Measurements from ENCODE around the gene IL37.

IL37 gene

DNA sequence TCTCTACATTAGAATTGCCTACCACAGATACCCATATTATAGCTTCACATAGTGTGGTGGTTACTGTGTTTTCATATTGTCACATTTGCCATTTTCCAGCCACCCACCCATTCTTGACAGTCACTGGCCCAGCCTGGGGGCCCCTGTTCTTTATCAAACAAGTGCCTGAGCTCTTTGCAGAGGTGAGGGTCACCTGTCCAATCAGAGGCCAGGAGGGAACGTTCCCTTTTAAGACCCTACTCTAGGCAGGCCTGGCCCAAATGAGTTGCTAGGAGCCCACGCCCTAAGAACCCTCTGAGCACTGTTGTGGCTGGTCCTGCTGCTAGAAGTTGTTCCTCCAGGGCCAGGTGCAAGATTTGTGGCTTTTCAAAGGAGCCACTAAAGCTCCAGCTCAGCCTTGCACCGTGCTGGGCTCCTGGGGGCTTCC is 5.2 kb downstream of the IL37 start:
- Histone ChIP-seq H3K9ac (ENCODE audit: low read length) (no peak overlapping the region), H3K14ac (ENCODE audit: low read length) (no peak overlapping the region), H3K79me2 (ENCODE audit: control insufficient read depth, insufficient read depth, low read length, poor library complexity) (no peaks in the 10 kb centered on the region), H3K27me3 (ENCODE audit: insufficient read depth, low read length) (no peaks in the 10 kb centered on the region), H2AFZ (ENCODE audit: insufficient read depth, low read length, poor library complexity) (no peak overlapping the region), H4K12ac (ENCODE audit: low read depth, low read length) (no peak overlapping the region), H3K36me3 (ENCODE audit: control insufficient read depth in 1 of 2, insufficient read depth in 2 of 2, low read length in 2 of 2) (no peaks in the 10 kb centered on the region), H3K27ac (ENCODE audit: low read depth, low read length) (no peak overlapping the region), H3K4me2 (ENCODE audit: low read length) (no peak overlapping the region), H2AK5ac (ENCODE audit: low read length) (no peak overlapping the region), H3K9me3 (ENCODE audit: insufficient read depth, low read depth, low read length) (peaks cover 3% of the 10 kb centered on the region), H2BK120ac (ENCODE audit: insufficient read depth, low read length, poor library complexity) (no peak overlapping the region), H3K79me1 (ENCODE audit: low read length) (no peaks in the 10 kb centered on the region), H4K91ac (ENCODE audit: low read depth, low read length) (no peak overlapping the region), H3K18ac (ENCODE audit: low read length) (no peak overlapping the region), H2BK12ac (ENCODE audit: low read length) (no peak overlapping the region), H3K4ac (ENCODE audit: low read depth, low read length) (no peak overlapping the region), H3K23ac (ENCODE audit: low read length) (no peak overlapping the region), H3K4me1 (ENCODE audit: control insufficient read depth in 1 of 2, insufficient read depth in 2 of 2, low read length in 2 of 2) (no peaks in the 10 kb centered on the region), H3K4me3 (ENCODE audit: low read depth, low read length) (no peak overlapping the region), H2BK5ac (ENCODE audit: low read depth, low read length, poor library complexity) (no peak overlapping the region), H4K8ac (ENCODE audit: low read depth, low read length) (no peak overlapping the region)
- no CpG with 5 or more reads among the region's 3 CpGs for WGBS (ENCODE audit: extremely low coverage, insufficient coverage, insufficient read length)
- DNase-seq, result no peak

DNA sequence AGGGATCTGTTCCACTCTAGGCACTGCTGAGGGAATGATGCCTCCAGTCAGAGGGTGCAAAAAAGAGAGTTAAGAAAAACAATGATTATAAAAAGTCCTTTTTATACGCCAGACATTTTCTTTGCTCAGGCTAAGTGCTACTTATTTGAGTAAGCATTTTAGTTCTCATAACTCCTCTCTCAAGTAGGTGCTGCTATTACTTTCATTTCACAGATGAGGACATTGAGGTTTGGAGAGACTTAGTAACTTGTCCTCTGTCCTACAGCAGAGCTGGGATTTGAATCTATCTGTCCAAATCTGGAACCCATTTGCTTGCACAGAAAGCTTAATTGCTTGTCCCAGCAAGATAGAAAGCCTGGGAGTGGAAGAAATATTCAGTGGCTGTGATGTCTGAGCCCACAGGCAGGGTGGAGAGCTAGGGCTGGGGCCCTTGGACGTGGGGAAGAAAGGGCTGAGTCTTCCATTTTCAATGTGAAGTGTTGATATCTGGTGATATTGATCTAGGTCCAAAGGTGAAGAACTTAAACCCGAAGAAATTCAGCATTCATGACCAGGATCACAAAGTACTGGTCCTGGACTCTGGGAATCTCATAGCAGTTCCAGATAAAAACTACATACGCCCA is 5.8 kb downstream of the IL37 start:
- Histone ChIP-seq H3K27me3 (ENCODE audit: insufficient read depth, low read length) (no peaks in the 10 kb centered on the region), H4K8ac (ENCODE audit: low read depth, low read length) (no peak overlapping the region)

DNA sequence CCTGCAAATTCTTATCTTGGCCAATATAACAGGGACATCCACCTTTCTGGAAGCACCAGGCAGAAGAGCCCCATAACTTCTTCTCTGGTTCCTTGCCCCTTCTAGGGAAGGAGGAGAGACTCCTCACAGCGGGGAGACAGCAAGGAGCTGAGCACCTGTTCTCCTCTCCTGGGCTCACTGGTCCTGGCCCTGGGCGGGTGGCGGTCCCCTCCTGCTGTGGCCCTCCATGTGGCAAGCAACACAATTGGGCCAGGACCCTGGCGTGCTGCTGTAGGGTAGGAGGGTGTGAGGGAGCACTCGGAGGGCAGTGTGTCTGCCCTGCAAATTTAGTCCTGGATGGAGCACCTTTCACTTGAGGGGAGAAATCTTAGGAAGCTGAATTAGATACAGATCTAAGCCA is 6.9 kb downstream of the IL37 start:
- Histone ChIP-seq H2BK120ac (ENCODE audit: insufficient read depth, low read length, poor library complexity) (no peak overlapping the region), H3K9ac (ENCODE audit: low read length) (no peak overlapping the region), H4K12ac (ENCODE audit: low read depth, low read length) (no peak overlapping the region), H2AFZ (ENCODE audit: insufficient read depth, low read length, poor library complexity) (no peak overlapping the region), H3K4ac (ENCODE audit: low read depth, low read length) (no peak overlapping the region), H3K79me1 (ENCODE audit: low read length) (no peaks in the 10 kb centered on the region), H2AK5ac (ENCODE audit: low read length) (no peak overlapping the region), H2BK5ac (ENCODE audit: low read depth, low read length, poor library complexity) (no peak overlapping the region), H4K8ac (ENCODE audit: low read depth, low read length) (no peak overlapping the region), H3K4me1 (ENCODE audit: control insufficient read depth in 1 of 2, insufficient read depth in 2 of 2, low read length in 2 of 2) (no peaks in the 10 kb centered on the region), H3K9me3 (ENCODE audit: insufficient read depth, low read depth, low read length) (peaks cover 3% of the 10 kb centered on the region), H4K91ac (ENCODE audit: low read depth, low read length) (no peak overlapping the region), H3K23ac (ENCODE audit: low read length) (no peak overlapping the region), H2BK12ac (ENCODE audit: low read length) (no peak overlapping the region), H3K14ac (ENCODE audit: low read length) (no peak overlapping the region), H3K27ac (ENCODE audit: low read depth, low read length) (no peak overlapping the region), H3K4me2 (ENCODE audit: low read length) (no peak overlapping the region), H3K79me2 (ENCODE audit: control insufficient read depth, insufficient read depth, low read length, poor library complexity) (no peaks in the 10 kb centered on the region), H3K4me3 (ENCODE audit: low read depth, low read length) (no peak overlapping the region), H3K36me3 (ENCODE audit: control insufficient read depth in 1 of 2, insufficient read depth in 2 of 2, low read length in 2 of 2) (no peaks in the 10 kb centered on the region), H3K27me3 (ENCODE audit: insufficient read depth, low read length) (no peaks in the 10 kb centered on the region), H3K18ac (ENCODE audit: low read length) (no peak overlapping the region)
- no CpG with 5 or more reads among the region's 5 CpGs for WGBS (ENCODE audit: extremely low coverage, insufficient coverage, insufficient read length)
- DNase-seq, result no peak

More for the DNA sequence above, 5.8 kb downstream of the IL37 start:
- no peaks in the 10 kb centered on the region for H3K4me1 ChIP-seq (ENCODE audit: control insufficient read depth in 1 of 2, insufficient read depth in 2 of 2, low read length in 2 of 2)
- no peak overlapping the region for H4K91ac ChIP-seq (ENCODE audit: low read depth, low read length)
- H2BK12ac ChIP-seq (ENCODE audit: low read length), result no peak overlapping the region
- H2BK120ac ChIP-seq (ENCODE audit: insufficient read depth, low read length, poor library complexity), result no peak overlapping the region
- H3K36me3 ChIP-seq (ENCODE audit: control insufficient read depth in 1 of 2, insufficient read depth in 2 of 2, low read length in 2 of 2), result no peaks in the 10 kb centered on the region
- no peak overlapping the region for H3K4me2 ChIP-seq (ENCODE audit: low read length)
- no CpG with 5 or more reads among the region's 4 CpGs for WGBS (ENCODE audit: extremely low coverage, insufficient coverage, insufficient read length)
- peaks cover 3% of the 10 kb centered on the region for H3K9me3 ChIP-seq (ENCODE audit: insufficient read depth, low read depth, low read length)
- no peak overlapping the region for H2BK5ac ChIP-seq (ENCODE audit: low read depth, low read length, poor library complexity)
- H3K79me1 ChIP-seq (ENCODE audit: low read length), result no peaks in the 10 kb centered on the region
- no peak overlapping the region for H4K12ac ChIP-seq (ENCODE audit: low read depth, low read length)
- H3K18ac ChIP-seq (ENCODE audit: low read length), result no peak overlapping the region
- H3K27ac ChIP-seq (ENCODE audit: low read depth, low read length), result no peak overlapping the region
- H3K79me2 ChIP-seq (ENCODE audit: control insufficient read depth, insufficient read depth, low read length, poor library complexity), result no peaks in the 10 kb centered on the region
- no peak overlapping the region for H3K4me3 ChIP-seq (ENCODE audit: low read depth, low read length)
- H2AFZ ChIP-seq (ENCODE audit: insufficient read depth, low read length, poor library complexity), result no peak overlapping the region
- no peak for DNase-seq
- no peak overlapping the region for H2AK5ac ChIP-seq (ENCODE audit: low read length)
- no peak overlapping the region for H3K14ac ChIP-seq (ENCODE audit: low read length)
- no peak overlapping the region for H3K9ac ChIP-seq (ENCODE audit: low read length)
- H3K4ac ChIP-seq (ENCODE audit: low read depth, low read length), result no peak overlapping the region
- H3K23ac ChIP-seq (ENCODE audit: low read length), result no peak overlapping the region

DNA sequence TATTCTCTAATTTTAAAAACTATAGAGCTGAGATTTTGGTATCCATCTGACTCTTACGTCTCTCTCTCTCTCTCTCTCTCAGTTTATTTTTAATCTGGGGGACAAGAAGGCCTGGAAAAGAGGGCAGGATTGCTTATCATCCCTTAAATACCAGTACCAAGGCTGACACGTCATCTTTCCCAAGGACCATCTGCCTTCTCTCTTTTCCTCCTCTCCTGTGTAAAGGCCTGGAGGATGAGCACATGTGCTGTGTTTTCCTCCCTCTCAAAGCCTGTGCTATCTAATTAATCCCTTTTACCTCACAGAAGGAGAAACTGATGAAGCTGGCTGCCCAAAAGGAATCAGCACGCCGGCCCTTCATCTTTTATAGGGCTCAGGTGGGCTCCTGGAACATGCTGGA is 7.3 kb downstream of the IL37 start:
- no peak overlapping the region for H3K9ac ChIP-seq (ENCODE audit: low read length)
- H3K9me3 ChIP-seq (ENCODE audit: insufficient read depth, low read depth, low read length), result peaks cover 3% of the 10 kb centered on the region
- no peaks in the 10 kb centered on the region for H3K4me1 ChIP-seq (ENCODE audit: control insufficient read depth in 1 of 2, insufficient read depth in 2 of 2, low read length in 2 of 2)

More for the DNA sequence above, 7.3 kb downstream of the IL37 start:
- no peak for DNase-seq
- Histone ChIP-seq H3K79me2 (ENCODE audit: control insufficient read depth, insufficient read depth, low read length, poor library complexity) (no peaks in the 10 kb centered on the region), H3K36me3 (ENCODE audit: control insufficient read depth in 1 of 2, insufficient read depth in 2 of 2, low read length in 2 of 2) (no peaks in the 10 kb centered on the region), H2BK5ac (ENCODE audit: low read depth, low read length, poor library complexity) (no peak overlapping the region), H3K18ac (ENCODE audit: low read length) (no peak overlapping the region), H3K79me1 (ENCODE audit: low read length) (no peaks in the 10 kb centered on the region), H4K91ac (ENCODE audit: low read depth, low read length) (no peak overlapping the region), H3K4me3 (ENCODE audit: low read depth, low read length) (no peak overlapping the region), H3K4me2 (ENCODE audit: low read length) (no peak overlapping the region), H2BK12ac (ENCODE audit: low read length) (no peak overlapping the region), H3K4ac (ENCODE audit: low read depth, low read length) (no peak overlapping the region), H2AFZ (ENCODE audit: insufficient read depth, low read length, poor library complexity) (no peak overlapping the region), H3K23ac (ENCODE audit: low read length) (no peak overlapping the region), H3K27ac (ENCODE audit: low read depth, low read length) (no peak overlapping the region), H3K14ac (ENCODE audit: low read length) (no peak overlapping the region), H2BK120ac (ENCODE audit: insufficient read depth, low read length, poor library complexity) (no peak overlapping the region), H4K8ac (ENCODE audit: low read depth, low read length) (no peak overlapping the region), H3K27me3 (ENCODE audit: insufficient read depth, low read length) (no peaks in the 10 kb centered on the region), H2AK5ac (ENCODE audit: low read length) (no peak overlapping the region), H4K12ac (ENCODE audit: low read depth, low read length) (no peak overlapping the region)
- WGBS (ENCODE audit: extremely low coverage, insufficient coverage, insufficient read length), result no CpG with 5 or more reads among the region's 4 CpGs

Measured in trophoblast cell (in vitro differentiated cells and primary cell).